Panc1 (cell line): Measurements from ENCODE around the gene VEZT. TPM values are rescaled to one million over a fixed set of nuclear protein-coding genes. Genes with fewer than 3 reads are reported as not detected.

Experiments used
- ATAC-seq: fragments of 200-7000 bp; cut with Tn5 transposase; 2 replicates; pipeline ENCODE4 v1.9.1; 2020; ENCODE audit warnings: mild to moderate bottlenecking, moderate library complexity
- BruUV-seq: library from RNA; stranded (reverse); fragments of 400-500 nt; replicated peaks from 2 replicates; lab custom pipeline; 2021; lab: Mats Ljungman, UMichigan
- CTCF ChIA-PET: fragments of 300-600 bp; sonication (Branson Sonifier 250); formaldehyde crosslinking; loops from one replicate; lab custom pipeline; 2022; ENCODE audit warnings: antibody characterized with exemption; lab: Charles Lee
- POLR2A ChIA-PET: fragments of 300-600 bp; sonication (Branson Sonifier 250); formaldehyde crosslinking; loops from one replicate; lab custom pipeline; 2022; ENCODE audit warnings: antibody characterized with exemption; lab: Charles Lee
- DNase-seq: peaks from one replicate; pipeline ENCODE4 v3.0.0-alpha.2; 2010; ENCODE audit warnings: low read depth, low spot score
- H3K27ac ChIP-seq: 2 replicates; pipeline ENCODE4 v1.5.1; 2011; ENCODE audit warnings: mild to moderate bottlenecking, low read length, inconsistent platforms
- H3K27me3 ChIP-seq: fragments of 200-500 bp; sonication (Bioruptor generic); 2 replicates; pipeline ENCODE4 v1.6.0; 2014; ENCODE audit warnings: low read length, inconsistent platforms; ENCODE audit not compliant: control insufficient read depth, insufficient read depth
- H3K36me3 ChIP-seq: fragments of 200-500 bp; sonication (Bioruptor generic); 2 replicates; pipeline ENCODE4 v1.5.1; 2014; ENCODE audit warnings: inconsistent platforms, mild to moderate bottlenecking, low read length, moderate library complexity; ENCODE audit not compliant: control insufficient read depth, insufficient read depth
- H3K4me1 ChIP-seq: 2 replicates; pipeline ENCODE4 v1.5.1; 2011; ENCODE audit warnings: inconsistent platforms, mild to moderate bottlenecking, low read length, moderate library complexity; ENCODE audit not compliant: control insufficient read depth, insufficient read depth
- H3K4me3 ChIP-seq, 2 experiments: 2 replicates each; pipeline ENCODE4 v1.5.1; 2011 to 2012; ENCODE audit warnings: low read depth in 2 of 2, low read length in 2 of 2, mild to moderate bottlenecking in 2 of 2, inconsistent platforms in 1 of 2, moderate library complexity in 1 of 2
- H3K9me3 ChIP-seq: fragments of 200-500 bp; sonication (Bioruptor generic); 2 replicates; pipeline ENCODE4 v1.5.1; 2014; ENCODE audit warnings: low read depth, mild to moderate bottlenecking, inconsistent platforms, low read length, moderate library complexity; ENCODE audit not compliant: control insufficient read depth, insufficient read depth
- POLR2AphosphoS5 ChIP-seq: IDR thresholded peaks from 2 replicates; pipeline ENCODE4 v1.6.1; 2012; ENCODE audit warnings: mild to moderate bottlenecking, low read depth, low read length, moderate library complexity
- SIN3A ChIP-seq: IDR thresholded peaks from 2 replicates; pipeline ENCODE4 v1.6.1; 2012; ENCODE audit warnings: low read depth, mild to moderate bottlenecking, low read length, moderate library complexity, borderline replicate concordance; ENCODE audit not compliant: insufficient read depth
- TCF7L2 ChIP-seq: IDR thresholded peaks from 2 replicates; pipeline ENCODE4 v1.6.1; 2011; ENCODE audit warnings: mild to moderate bottlenecking, low read depth, low read length, inconsistent platforms
- in situ Hi-C: cut with HindIII; loops from 2 replicates; pipeline ENCODE4 v1.10.0; 2016; ENCODE audit warnings: low sequenced_read_pairs, low pct_unique_long_range_greater_than_20kb
- intact Hi-C: fragments of 100-400 bp; cut with micrococcal nuclease; formaldehyde crosslinking; loops from one replicate; pipeline ENCODE4 v1.10.0; 2022; ENCODE audit not compliant: unreplicated experiment
- total RNA-seq: library from RNA; stranded (reverse); gene quantifications from one replicate; pipeline ENCODE4 v1.2.1, GENCODE V29; 2021; ENCODE audit not compliant: unreplicated experiment
- TF ChIP-seq, protein P1 (sequence below): fragments of 450-650 bp; IDR thresholded peaks from 2 replicates; pipeline ENCODE4 v1.5.1; 2017; ENCODE audit warnings: mild to moderate bottlenecking
- TF ChIP-seq, protein P2 (sequence below), 2 experiments: IDR thresholded peaks; 2 replicates each; pipeline ENCODE4 v1.6.1; 2011 to 2012; ENCODE audit warnings: low read depth in 2 of 2, control low read depth in 1 of 2, low read length in 1 of 2, mild to moderate bottlenecking in 1 of 2, moderate library complexity in 1 of 2; ENCODE audit not compliant: insufficient read depth in 1 of 2

VEZT gene
- total RNA-seq, 1 experiment from 2014 or later: 70.6 TPM

DNA sequence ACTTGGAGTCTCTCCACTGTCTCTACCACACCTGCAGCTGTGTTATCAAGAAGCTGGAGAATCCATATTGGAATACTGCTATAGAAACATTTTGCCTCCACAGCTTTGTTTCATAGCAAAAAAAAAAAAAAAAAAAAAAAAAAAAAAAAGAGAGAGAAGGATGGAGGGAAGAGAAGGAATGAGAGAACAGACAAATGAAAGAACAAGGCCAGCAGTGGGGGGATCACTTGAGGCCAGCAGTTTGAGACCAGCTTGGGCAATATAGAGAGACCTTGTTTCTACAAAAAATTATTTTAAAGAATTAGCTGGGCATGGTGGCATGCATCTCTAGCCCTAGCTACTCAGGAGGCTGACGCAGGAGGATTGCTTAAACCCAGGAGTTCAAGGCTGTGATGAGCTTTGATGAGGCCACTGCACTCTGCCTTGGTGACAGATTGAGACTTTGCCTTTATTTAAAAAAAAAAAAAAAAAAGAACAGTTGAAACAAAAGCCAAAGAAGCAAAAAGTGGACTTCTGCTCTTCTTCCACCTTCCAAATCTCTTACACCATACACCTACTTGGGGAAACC lies 8.1 kb downstream of the VEZT start:
- no TSS peak for BruUV-seq
- no peak for ATAC-seq
- in situ Hi-C loops: no loop called here
- no peaks in the 10 kb centered on the region for H3K9me3 ChIP-seq
- no peak overlapping the region for H3K27ac ChIP-seq
- H3K36me3 ChIP-seq: no peaks in the 10 kb centered on the region
- ChIA-PET POLR2A (interaction anchor here (0.6 to 0.7 kb wide), 2 partner anchors 87 to 200 kb away, joined by 9 to 13 read pairs; no protein-coding TSS in a partner anchor), CTCF (no interaction called here)
- TF ChIP-seq SIN3A (no peak), POLR2AphosphoS5 (no peak), TCF7L2 (no peak)
- TF ChIP-seq, protein P1, sequence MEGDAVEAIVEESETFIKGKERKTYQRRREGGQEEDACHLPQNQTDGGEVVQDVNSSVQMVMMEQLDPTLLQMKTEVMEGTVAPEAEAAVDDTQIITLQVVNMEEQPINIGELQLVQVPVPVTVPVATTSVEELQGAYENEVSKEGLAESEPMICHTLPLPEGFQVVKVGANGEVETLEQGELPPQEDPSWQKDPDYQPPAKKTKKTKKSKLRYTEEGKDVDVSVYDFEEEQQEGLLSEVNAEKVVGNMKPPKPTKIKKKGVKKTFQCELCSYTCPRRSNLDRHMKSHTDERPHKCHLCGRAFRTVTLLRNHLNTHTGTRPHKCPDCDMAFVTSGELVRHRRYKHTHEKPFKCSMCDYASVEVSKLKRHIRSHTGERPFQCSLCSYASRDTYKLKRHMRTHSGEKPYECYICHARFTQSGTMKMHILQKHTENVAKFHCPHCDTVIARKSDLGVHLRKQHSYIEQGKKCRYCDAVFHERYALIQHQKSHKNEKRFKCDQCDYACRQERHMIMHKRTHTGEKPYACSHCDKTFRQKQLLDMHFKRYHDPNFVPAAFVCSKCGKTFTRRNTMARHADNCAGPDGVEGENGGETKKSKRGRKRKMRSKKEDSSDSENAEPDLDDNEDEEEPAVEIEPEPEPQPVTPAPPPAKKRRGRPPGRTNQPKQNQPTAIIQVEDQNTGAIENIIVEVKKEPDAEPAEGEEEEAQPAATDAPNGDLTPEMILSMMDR: no peak
- TF ChIP-seq, protein P2, sequence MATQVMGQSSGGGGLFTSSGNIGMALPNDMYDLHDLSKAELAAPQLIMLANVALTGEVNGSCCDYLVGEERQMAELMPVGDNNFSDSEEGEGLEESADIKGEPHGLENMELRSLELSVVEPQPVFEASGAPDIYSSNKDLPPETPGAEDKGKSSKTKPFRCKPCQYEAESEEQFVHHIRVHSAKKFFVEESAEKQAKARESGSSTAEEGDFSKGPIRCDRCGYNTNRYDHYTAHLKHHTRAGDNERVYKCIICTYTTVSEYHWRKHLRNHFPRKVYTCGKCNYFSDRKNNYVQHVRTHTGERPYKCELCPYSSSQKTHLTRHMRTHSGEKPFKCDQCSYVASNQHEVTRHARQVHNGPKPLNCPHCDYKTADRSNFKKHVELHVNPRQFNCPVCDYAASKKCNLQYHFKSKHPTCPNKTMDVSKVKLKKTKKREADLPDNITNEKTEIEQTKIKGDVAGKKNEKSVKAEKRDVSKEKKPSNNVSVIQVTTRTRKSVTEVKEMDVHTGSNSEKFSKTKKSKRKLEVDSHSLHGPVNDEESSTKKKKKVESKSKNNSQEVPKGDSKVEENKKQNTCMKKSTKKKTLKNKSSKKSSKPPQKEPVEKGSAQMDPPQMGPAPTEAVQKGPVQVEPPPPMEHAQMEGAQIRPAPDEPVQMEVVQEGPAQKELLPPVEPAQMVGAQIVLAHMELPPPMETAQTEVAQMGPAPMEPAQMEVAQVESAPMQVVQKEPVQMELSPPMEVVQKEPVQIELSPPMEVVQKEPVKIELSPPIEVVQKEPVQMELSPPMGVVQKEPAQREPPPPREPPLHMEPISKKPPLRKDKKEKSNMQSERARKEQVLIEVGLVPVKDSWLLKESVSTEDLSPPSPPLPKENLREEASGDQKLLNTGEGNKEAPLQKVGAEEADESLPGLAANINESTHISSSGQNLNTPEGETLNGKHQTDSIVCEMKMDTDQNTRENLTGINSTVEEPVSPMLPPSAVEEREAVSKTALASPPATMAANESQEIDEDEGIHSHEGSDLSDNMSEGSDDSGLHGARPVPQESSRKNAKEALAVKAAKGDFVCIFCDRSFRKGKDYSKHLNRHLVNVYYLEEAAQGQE (IDR thresholded peaks at IDR 0.05; ENCODE audit: insufficient read depth in 1 of 2, low read depth in 2 of 2, low read length in 1 of 2): no peak
- H3K4me3 ChIP-seq: no peak overlapping the region
- peaks cover 15% of the 10 kb centered on the region; the same call in 1 of the 2 replicates for H3K4me1 ChIP-seq
- intact Hi-C loops: no loop called here
- no peaks in the 10 kb centered on the region for H3K27me3 ChIP-seq
- no peak for DNase-seq

- TF ChIP-seq SIN3A: no peak
- TF ChIP-seq, protein P1: no peak
- TF ChIP-seq POLR2AphosphoS5: no peak
- no peak for TF ChIP-seq TCF7L2
- TF ChIP-seq, protein P2 (IDR thresholded peaks at IDR 0.05; ENCODE audit: insufficient read depth in 1 of 2, low read depth in 2 of 2, low read length in 1 of 2): no peak
- Histone ChIP-seq H3K27ac (no peak overlapping the region), H3K4me1 (peaks cover 11% of the 10 kb centered on the region), H3K27me3 (no peaks in the 10 kb centered on the region), H3K4me3 (no peak overlapping the region), H3K36me3 (no peaks in the 10 kb centered on the region), H3K9me3 (no peaks in the 10 kb centered on the region)
- no peak for ATAC-seq
- BruUV-seq: no TSS peak
- in situ Hi-C loops (no loop called here), intact Hi-C loops (no loop called here)
- ChIA-PET CTCF (no interaction called here), POLR2A (interaction anchor here (0.6 kb wide), 1 partner anchor 21 kb away, joined by 5 read pairs; no protein-coding TSS in a partner anchor)
- no peak for DNase-seq
Observed at GRCh38 chr12:95227818-95228356, 10.3 kb downstream of the VEZT start.
